K562 (cell line): ENCODE data around the gene PLIN5. TPM values are rescaled to one million over a fixed set of nuclear protein-coding genes. Genes with fewer than 3 reads are reported as not detected.

Source experiments
- ARID1B ChIP-seq: fragments of 450-650 bp; IDR thresholded peaks from 2 replicates; pipeline ENCODE4 v1.6.1; 2016; ENCODE audit warnings: antibody characterized with exemption, mild to moderate bottlenecking, inconsistent platforms
- ATF2 ChIP-seq: sonication (generic); formaldehyde crosslinking; IDR thresholded peaks from 2 replicates; pipeline ENCODE4 v1.8.1; 2022; ENCODE audit warnings: missing genetic modification reagents
- CC2D1A ChIP-seq: fragments of 450-650 bp; IDR thresholded peaks from 2 replicates; pipeline ENCODE4 v1.6.1; 2017; ENCODE audit warnings: mild to moderate bottlenecking
- ESRRA ChIP-seq: fragments of 450-650 bp; IDR thresholded peaks from 2 replicates; pipeline ENCODE4 v1.6.1; 2014; ENCODE audit warnings: low read depth, mild to moderate bottlenecking, moderate library complexity, borderline replicate concordance
- FOXP1 ChIP-seq: sonication (generic); formaldehyde crosslinking; IDR thresholded peaks from 2 replicates; pipeline ENCODE4 v1.8.0; 2022; ENCODE audit warnings: mild to moderate bottlenecking, missing genetic modification reagents
- KLF13 ChIP-seq: fragments of 450-650 bp; IDR thresholded peaks from 2 replicates; pipeline ENCODE4 v1.6.1; 2016; ENCODE audit warnings: missing genetic modification characterization, low read depth, mild to moderate bottlenecking, missing compliant biosample characterization, moderate library complexity, borderline replicate concordance
- PTBP1 ChIP-seq: fragments of 200-400 bp; formaldehyde crosslinking; IDR thresholded peaks from 2 replicates; pipeline ENCODE4 v1.6.1; 2017; ENCODE audit warnings: low read depth, low read length
- TRIM28 ChIP-seq: fragments of 450-650 bp; IDR thresholded peaks from 2 replicates; pipeline ENCODE4 v1.6.1; 2017
- polyA plus RNA-seq, 8 experiments: library from polyadenylated mRNA; depleted of rRNA in 4 of 8; stranded (reverse) in 5 of 8; unstranded in 3 of 8; fragments of >200 nt; fragmentation: Nextera tagmentation in 2 of 8; fragmentation: Illumina TruSeq in 1 of 8; extraction: Ambion mirVana in 2 of 8; extraction: Trizol in 1 of 8; gene quantifications; 2 replicates each; pipeline versions ENCODE4 v1.2.1 to v1.2.3, GENCODE V29; 2011 to 2014; ENCODE audit warnings: inconsistent platforms in 1 of 8, missing spikeins in 1 of 8
- total RNA-seq, 7 experiments: library from RNA; depleted of rRNA in 6 of 7; stranded (reverse); fragments of >200 nt in 6 of 7; fragmentation: Illumina TruSeq in 2 of 7; extraction: Trizol in 2 of 7; gene quantifications; 2 replicates each; pipeline versions ENCODE4 v1.2.1 to v1.2.3, GENCODE V29; 2011 to 2021; ENCODE audit warnings: low replicate concordance in 1 of 7
- TF ChIP-seq, protein P1 (sequence below): fragments of 250-450 bp; sonication (Bioruptor Pico); IDR thresholded peaks from 2 replicates; pipeline ENCODE4 v1.8.0; 2021; ENCODE audit warnings: moderate library complexity, mild to moderate bottlenecking, inconsistent platforms

Gene PLIN5
- total and polyA plus RNA-seq, 9 of the 15 experiments (the other 6 are each of a cell fraction or from before 2014, with no cell fraction given) = 0.04 to 1.3 (median 0.50) TPM

DNA sequence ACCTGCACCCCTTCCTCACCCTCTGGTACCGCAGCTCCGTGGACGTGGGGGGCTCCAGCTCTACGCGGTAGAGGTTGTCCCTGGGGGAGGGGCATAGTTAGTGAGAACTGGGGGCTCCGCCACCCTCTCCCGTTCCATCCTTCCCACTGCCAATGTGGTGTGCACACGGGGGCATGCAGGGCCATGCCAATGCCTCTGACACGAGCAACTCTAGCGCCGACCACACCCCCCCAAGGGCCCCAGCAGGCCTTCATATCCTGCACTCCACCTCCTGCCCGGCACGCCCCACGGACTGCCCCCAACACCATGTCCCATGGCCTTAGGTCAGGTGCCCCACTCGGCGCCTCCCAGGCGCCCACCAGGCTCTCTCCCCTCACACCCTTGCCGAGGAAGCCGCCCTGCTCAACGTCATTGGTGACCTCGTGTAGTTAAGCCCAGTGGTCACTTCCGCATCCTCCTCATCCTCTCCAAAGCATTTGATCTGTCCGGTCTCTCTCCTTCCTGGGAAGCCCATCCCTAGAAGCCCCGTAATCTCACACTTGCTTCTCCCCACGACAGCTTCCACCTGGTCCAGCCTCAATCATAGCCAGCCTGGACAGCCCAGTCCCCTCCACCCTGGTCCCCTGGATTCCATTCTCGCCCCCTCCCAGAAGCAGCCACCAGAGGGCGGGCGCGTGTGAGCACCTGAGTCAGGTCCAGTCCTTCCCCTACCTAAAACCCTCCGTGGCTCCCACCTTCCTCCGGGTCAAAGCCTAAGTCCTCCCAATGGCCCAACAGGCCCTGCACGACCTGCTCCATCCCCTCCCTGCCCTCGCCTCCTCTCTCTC, 22.3 kb upstream of the PLIN5 start (continued):
- TF ChIP-seq KLF13 (no peak), PTBP1 (peak; percentile 95), ATF2 (no peak), ESRRA (peak; percentile 65), ARID1B (peak; percentile 40; the same call in 1 of the 2 replicates), CC2D1A (peak; percentile 74; the same call in 1 of the 2 replicates), FOXP1 (CRISPR knock-in tag) (0 out of 2 replicates have a peak, but pooled peaks have one; percentile 55), TRIM28 (0 out of 2 replicates have a peak, but pooled peaks have one; percentile 30)
- TF ChIP-seq, protein P1, sequence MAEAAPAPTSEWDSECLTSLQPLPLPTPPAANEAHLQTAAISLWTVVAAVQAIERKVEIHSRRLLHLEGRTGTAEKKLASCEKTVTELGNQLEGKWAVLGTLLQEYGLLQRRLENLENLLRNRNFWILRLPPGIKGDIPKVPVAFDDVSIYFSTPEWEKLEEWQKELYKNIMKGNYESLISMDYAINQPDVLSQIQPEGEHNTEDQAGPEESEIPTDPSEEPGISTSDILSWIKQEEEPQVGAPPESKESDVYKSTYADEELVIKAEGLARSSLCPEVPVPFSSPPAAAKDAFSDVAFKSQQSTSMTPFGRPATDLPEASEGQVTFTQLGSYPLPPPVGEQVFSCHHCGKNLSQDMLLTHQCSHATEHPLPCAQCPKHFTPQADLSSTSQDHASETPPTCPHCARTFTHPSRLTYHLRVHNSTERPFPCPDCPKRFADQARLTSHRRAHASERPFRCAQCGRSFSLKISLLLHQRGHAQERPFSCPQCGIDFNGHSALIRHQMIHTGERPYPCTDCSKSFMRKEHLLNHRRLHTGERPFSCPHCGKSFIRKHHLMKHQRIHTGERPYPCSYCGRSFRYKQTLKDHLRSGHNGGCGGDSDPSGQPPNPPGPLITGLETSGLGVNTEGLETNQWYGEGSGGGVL (CRISPR knock-in tag) = no peak
